GM21360 (cell line): ENCODE measurements around the gene ASXL3.

ENCODE experiments used
- ATAC-seq: cut with Tn5 transposase; IDR thresholded peaks from one replicate; pipeline ENCODE4 v1.9.1; 2021; ENCODE audit warnings: mild to moderate bottlenecking, moderate library complexity; ENCODE audit not compliant: unreplicated experiment

Gene ASXL3

GRCh38 chr18:33581856-33582255 is 3.8 kb downstream of the ASXL3 start:
- no peak for ATAC-seq

GRCh38 chr18:33583901-33584300 is 5.9 kb downstream of the ASXL3 start:
- no peak for ATAC-seq

- no peak for ATAC-seq
These were observed 6.8 kb downstream of the ASXL3 start for GRCh38 chr18:33584548-33585430.

- ATAC-seq = no peak
These were observed 7.4 kb downstream of the ASXL3 start for GRCh38 chr18:33585431-33585775.

- ATAC-seq = no peak
These were observed 10.3 kb downstream of the ASXL3 start for GRCh38 chr18:33588361-33588760.

GRCh38 chr18:33593261-33593660 is 15.2 kb downstream of the ASXL3 start:
- no peak for ATAC-seq

GRCh38 chr18:33594799-33595198 is 16.8 kb downstream of the ASXL3 start:
- no peak for ATAC-seq

GRCh38 chr18:33596178-33596854 is 18.3 kb downstream of the ASXL3 start:
- no peak for ATAC-seq

- ATAC-seq = no peak
These were observed 22.8 kb downstream of the ASXL3 start for GRCh38 chr18:33600846-33601245.

- ATAC-seq = no peak
These were observed 25.4 kb downstream of the ASXL3 start for GRCh38 chr18:33603454-33603853.

GRCh38 chr18:33605250-33605649 is 27.2 kb downstream of the ASXL3 start:
- no peak for ATAC-seq

GRCh38 chr18:33606621-33607020 is 28.6 kb downstream of the ASXL3 start:
- ATAC-seq = no peak

GRCh38 chr18:33611525-33612135 is 33.6 kb downstream of the ASXL3 start:
- ATAC-seq = no peak

GRCh38 chr18:33612632-33613031 is 34.6 kb downstream of the ASXL3 start:
- no peak for ATAC-seq

- no peak for ATAC-seq
These were observed 38.5 kb downstream of the ASXL3 start for GRCh38 chr18:33616556-33616955.

GRCh38 chr18:33627114-33627513 is 49.1 kb downstream of the ASXL3 start:
- ATAC-seq = no peak

GRCh38 chr18:33630476-33630875 is 52.5 kb downstream of the ASXL3 start:
- no peak for ATAC-seq

- no peak for ATAC-seq
These were observed 63.1 kb downstream of the ASXL3 start for GRCh38 chr18:33641141-33641540.

- no peak for ATAC-seq
These were observed 66.5 kb downstream of the ASXL3 start for GRCh38 chr18:33644494-33644893.

- ATAC-seq = no peak
These were observed 69.3 kb downstream of the ASXL3 start for GRCh38 chr18:33647365-33647764.

- ATAC-seq = no peak
These were observed 74.6 kb downstream of the ASXL3 start for GRCh38 chr18:33652635-33653034.

GRCh38 chr18:33653231-33653630 is 75.2 kb downstream of the ASXL3 start:
- no peak for ATAC-seq
